Measurements from ENCODE around the gene ERCC2.

GRCh38 chr19:45323671-45324081 lies 46.7 kb downstream of the ERCC2 start:
- no peak for TF ChIP-seq REST (IDR thresholded peaks at IDR 0.05; ENCODE audit: unreplicated experiment)
- TF ChIP-seq, protein P1, sequence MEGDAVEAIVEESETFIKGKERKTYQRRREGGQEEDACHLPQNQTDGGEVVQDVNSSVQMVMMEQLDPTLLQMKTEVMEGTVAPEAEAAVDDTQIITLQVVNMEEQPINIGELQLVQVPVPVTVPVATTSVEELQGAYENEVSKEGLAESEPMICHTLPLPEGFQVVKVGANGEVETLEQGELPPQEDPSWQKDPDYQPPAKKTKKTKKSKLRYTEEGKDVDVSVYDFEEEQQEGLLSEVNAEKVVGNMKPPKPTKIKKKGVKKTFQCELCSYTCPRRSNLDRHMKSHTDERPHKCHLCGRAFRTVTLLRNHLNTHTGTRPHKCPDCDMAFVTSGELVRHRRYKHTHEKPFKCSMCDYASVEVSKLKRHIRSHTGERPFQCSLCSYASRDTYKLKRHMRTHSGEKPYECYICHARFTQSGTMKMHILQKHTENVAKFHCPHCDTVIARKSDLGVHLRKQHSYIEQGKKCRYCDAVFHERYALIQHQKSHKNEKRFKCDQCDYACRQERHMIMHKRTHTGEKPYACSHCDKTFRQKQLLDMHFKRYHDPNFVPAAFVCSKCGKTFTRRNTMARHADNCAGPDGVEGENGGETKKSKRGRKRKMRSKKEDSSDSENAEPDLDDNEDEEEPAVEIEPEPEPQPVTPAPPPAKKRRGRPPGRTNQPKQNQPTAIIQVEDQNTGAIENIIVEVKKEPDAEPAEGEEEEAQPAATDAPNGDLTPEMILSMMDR (conservative IDR thresholded peaks at IDR 0.05; ENCODE audit: low read depth in 2 of 2) = no peak
- no peak for TF ChIP-seq EZH2 (IDR thresholded peaks at IDR 0.05; ENCODE audit: low read depth, unreplicated experiment)
- TF ChIP-seq POLR2AphosphoS5 (IDR thresholded peaks at IDR 0.05; ENCODE audit: low read depth) = 0 out of 2 replicates have a peak, but pooled peaks have one; percentile 20
- TF ChIP-seq, protein P2, sequence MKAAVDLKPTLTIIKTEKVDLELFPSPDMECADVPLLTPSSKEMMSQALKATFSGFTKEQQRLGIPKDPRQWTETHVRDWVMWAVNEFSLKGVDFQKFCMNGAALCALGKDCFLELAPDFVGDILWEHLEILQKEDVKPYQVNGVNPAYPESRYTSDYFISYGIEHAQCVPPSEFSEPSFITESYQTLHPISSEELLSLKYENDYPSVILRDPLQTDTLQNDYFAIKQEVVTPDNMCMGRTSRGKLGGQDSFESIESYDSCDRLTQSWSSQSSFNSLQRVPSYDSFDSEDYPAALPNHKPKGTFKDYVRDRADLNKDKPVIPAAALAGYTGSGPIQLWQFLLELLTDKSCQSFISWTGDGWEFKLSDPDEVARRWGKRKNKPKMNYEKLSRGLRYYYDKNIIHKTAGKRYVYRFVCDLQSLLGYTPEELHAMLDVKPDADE (IDR thresholded peaks at IDR 0.05) = no peak
- no peak for TF ChIP-seq CREB1 (CRISPR knock-in tag; IDR thresholded peaks at IDR 0.05; ENCODE audit: low read depth)
- no peak for TF ChIP-seq ZNF114 (CRISPR knock-in tag; IDR thresholded peaks at IDR 0.05)
- TF ChIP-seq EZH2phosphoT487 (IDR thresholded peaks at IDR 0.05; ENCODE audit: unreplicated experiment) = no peak

Measured in GM23338 (cell line).